Measurements from ENCODE around the gene LCNL1.

Gene LCNL1

DNA sequence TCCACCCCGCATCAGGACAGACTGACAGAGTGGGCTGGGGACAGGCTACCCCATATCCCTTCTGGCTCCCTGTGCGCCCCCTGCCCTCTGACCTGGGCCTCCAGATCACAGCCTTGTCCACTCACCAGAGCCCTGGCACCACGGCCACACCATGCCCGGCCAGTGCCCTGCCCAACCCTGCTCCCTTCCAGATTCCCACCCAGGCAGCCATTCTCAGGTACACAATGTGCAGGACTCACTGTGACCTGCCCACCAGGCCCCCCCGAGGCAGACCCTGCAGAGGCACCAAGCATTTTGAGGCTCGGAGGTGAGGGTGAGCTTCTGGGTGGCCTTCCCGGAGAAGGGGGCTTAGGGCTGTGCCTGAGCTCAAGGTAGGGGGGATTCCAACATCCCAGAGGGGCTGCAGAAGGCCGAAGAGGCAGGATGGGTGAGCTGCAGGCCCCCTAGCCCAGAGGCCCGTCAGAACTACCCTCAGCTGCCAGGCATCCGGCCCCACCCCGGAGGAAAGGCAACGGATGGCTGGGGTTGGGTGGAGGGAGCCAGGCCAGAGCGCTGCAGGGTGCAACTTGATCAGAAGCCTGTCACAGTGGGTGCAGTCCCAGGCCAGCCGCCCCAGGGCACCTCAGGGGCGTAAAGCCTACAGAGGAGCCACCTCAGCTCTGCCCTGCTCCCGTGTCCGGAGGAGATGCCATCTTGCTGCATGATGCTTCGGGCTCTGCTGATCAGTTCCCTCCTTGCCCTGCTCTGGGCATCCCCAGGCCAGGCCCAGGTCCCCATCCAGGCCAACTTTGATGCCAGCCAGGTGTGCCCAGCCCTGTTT is at the start of gene LCNL1:
Gene LCNL1 (plus strand): TSS at position 762 of the 820 bp plus-strand sequence. CDS start 594 bp downstream, outside the sequence.
- Mint-ChIP-seq H3K4me1 (ENCODE audit: low read depth) (peaks cover 4% of the 10 kb centered on the region), H3K9me3 (no peaks in the 10 kb centered on the region), H3K27me3 (peaks cover 77% of the 10 kb centered on the region), H3K4me3 (no peak within 1 kb of the TSS), H3K27ac (no peak within 1 kb of the TSS), H3K36me3 (ENCODE audit: low read depth) (no peaks in the 10 kb centered on the region)
- intact Hi-C loops (cut with micrococcal nuclease), result no loop called here

DNA sequence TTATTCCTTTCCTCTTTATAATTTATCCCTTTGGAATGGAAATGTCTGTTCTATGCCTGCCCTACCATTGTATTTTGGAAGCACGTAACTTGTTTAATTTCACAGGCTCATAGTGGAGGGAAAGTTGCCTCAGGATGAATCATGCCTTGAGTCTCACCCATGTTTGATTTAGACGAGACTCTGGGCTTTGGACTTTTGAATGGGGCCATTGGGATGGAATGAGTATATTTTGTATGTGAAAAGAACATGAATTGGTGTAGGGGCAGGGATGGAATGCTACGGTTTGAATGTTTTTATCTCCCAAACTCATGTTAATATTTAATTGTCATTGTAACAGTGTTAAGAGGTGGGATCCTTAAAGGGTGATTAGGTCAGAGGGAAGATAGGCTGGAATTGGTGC is 48.5 kb upstream of the LCNL1 start:
- no peaks in the 10 kb centered on the region for H3K9me3 Mint-ChIP-seq
- H3K36me3 Mint-ChIP-seq (ENCODE audit: low read depth), result peaks cover 21% of the 10 kb centered on the region
- no peak overlapping the region for H3K4me3 Mint-ChIP-seq
- H3K27me3 Mint-ChIP-seq, result no peaks in the 10 kb centered on the region
- H3K4me1 Mint-ChIP-seq (ENCODE audit: low read depth), result peaks cover 24% of the 10 kb centered on the region
- no peak overlapping the region for H3K27ac Mint-ChIP-seq
- intact Hi-C loops (cut with micrococcal nuclease), result no loop called here

DNA sequence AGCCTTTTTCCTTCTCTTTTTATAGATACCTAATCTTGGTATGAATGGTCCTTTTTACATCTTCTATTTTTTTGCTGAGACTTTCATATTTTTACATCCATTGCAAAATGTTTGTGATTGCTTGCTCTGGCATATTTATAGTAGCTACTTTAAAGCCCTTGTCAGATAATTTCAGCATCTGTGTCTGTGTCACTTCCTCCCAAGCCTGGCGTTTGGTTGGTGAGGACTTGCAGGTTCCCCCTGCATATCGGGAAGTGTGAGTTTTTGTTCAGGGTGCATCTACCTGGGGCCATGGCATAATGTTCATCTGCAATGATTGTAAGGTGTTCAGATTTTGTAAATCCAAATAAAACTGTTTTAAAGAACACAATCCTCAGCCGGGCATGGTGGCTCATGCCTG is 47.1 kb upstream of the LCNL1 start:
- H3K9me3 Mint-ChIP-seq, result no peaks in the 10 kb centered on the region
- H3K4me1 Mint-ChIP-seq (ENCODE audit: low read depth), result peaks cover 30% of the 10 kb centered on the region
- H3K4me3 Mint-ChIP-seq, result no peak overlapping the region
- no peaks in the 10 kb centered on the region for H3K27me3 Mint-ChIP-seq
- intact Hi-C loops (cut with micrococcal nuclease), result no loop called here
- H3K27ac Mint-ChIP-seq, result no peak overlapping the region
- peaks cover 27% of the 10 kb centered on the region for H3K36me3 Mint-ChIP-seq (ENCODE audit: low read depth)

DNA sequence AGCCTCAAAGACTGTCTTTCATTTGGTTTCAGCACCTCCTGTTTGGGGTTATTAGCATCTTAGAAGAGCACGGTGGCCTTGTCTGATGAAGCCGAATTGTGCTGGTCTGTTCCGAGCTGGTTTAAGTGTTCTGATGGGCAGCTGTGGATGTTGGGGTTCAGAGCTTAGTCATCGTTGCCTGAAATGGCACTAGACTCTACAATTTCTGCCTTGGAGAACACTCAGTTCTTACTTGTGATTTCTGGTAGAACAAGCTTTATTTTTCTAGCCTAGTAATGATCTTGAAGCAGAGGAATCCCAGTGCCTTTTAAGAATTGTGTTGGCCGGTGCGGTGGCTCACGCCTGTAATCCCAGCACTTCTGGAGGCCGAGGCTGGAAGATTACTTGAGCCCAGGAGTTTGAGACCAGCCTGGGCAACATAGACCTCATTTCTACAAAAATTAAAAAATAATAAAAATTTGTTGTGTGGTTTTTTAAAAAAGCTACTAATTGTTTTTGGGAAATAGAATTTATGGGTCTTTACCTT is 46.1 kb upstream of the LCNL1 start:
- Mint-ChIP-seq H3K4me3 (no peak overlapping the region), H3K4me1 (ENCODE audit: low read depth) (peaks cover 30% of the 10 kb centered on the region), H3K36me3 (ENCODE audit: low read depth) (peaks cover 38% of the 10 kb centered on the region), H3K27me3 (no peaks in the 10 kb centered on the region), H3K27ac (no peak overlapping the region), H3K9me3 (no peaks in the 10 kb centered on the region)
- intact Hi-C loops (cut with micrococcal nuclease), result no loop called here

DNA sequence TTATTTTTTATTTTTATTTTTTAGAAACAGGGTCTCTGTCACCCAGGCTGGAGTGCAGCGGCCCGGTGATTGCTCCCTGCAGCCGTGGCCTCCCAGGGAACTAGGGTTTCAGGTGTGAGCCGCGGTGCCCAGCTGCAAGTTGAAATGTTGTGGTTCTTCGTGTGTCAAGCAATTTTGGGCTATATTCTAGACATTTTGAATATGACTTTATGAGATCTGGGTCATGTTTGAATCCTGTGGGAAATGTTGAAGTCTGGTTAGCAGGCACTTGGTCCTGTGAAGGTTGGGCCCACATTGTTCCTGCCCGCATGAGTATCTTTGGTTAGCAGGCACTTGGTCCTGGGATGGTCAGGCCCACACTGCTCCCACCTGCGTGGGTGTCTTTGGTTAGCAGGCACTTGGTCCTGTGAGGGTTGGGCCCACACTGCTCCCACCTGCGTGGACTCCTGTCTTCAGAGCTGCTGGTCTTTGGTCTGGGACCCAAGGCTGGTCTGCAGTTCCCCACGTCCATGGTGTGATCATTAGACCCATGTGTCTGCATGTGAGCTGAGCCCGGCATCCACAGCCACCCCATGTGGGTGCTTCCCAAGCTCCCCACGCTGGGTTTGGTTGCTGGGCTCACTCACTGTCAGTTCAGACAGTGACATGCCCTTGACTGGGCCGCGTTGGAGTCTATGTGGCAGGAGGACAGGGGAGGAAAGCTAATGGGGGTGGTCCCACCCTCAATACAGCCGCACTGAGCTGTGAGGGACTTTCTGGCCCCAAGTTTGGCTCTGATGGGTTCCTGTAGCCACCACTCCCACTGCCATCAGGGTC is 45.4 kb upstream of the LCNL1 start:
- intact Hi-C loops (cut with micrococcal nuclease), result no loop called here
- Mint-ChIP-seq H3K4me3 (no peak overlapping the region), H3K27me3 (no peaks in the 10 kb centered on the region), H3K9me3 (no peaks in the 10 kb centered on the region), H3K4me1 (ENCODE audit: low read depth) (peaks cover 30% of the 10 kb centered on the region), H3K27ac (no peak overlapping the region), H3K36me3 (ENCODE audit: low read depth) (peaks cover 44% of the 10 kb centered on the region)

DNA sequence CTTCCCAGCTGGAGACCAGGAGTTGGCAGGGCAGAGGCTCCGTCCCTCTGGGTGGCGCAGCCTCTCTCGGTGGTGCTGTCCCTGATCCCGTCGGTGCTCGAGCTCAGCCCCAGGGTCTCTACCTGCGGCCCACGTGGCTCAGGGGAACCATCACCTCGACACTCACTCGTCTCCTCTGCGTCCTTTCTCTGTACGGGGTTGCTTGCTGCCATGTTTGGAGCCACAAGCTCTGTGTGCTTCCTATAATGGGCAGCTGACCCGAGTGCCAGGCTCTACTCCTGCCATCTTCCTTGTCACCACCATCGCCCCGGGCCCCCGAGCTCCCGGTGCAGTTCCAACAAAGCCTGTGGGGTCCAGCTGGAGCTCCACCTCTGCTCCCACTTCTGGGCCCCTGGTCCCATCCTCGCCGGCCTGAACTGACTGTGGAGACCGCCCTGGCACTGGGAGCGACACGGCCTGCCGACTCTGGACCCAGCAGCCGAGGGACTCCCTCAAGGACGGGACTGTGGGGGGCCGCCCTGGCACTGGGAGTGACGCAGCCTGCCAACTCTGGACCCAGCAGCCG is 43.3 kb upstream of the LCNL1 start:
- Mint-ChIP-seq H3K4me3 (no peak overlapping the region), H3K27ac (no peak overlapping the region), H3K9me3 (no peaks in the 10 kb centered on the region), H3K27me3 (no peaks in the 10 kb centered on the region), H3K4me1 (ENCODE audit: low read depth) (peaks cover 29% of the 10 kb centered on the region), H3K36me3 (ENCODE audit: low read depth) (peaks cover 64% of the 10 kb centered on the region)
- intact Hi-C loops (cut with micrococcal nuclease), result no loop called here

DNA sequence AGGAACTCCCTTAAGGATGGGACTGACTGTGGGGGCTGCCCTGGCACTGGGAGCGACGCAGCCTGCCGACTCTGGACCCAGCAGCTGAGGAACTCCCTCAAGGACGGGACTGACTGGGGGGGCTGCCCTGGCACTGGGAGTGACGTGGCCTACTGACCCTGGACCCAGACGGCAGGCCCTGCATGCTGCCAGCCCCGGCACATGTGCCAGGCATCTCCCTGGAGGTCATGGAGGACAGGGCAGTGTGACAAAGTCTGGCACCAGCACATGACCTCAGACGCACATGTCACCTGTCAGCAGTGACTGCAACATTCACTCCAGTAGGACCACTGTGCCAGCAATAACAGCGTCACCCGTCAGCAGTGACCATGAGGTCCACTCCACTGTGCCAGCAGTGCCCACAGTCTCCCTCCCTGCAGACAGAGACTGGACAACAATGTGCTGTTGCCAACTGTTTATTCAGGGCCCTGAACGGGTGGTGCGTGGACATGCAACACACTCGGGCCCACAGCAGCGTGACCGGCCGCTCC is 42.7 kb upstream of the LCNL1 start:
- peaks cover 64% of the 10 kb centered on the region for H3K36me3 Mint-ChIP-seq (ENCODE audit: low read depth)
- intact Hi-C loops (cut with micrococcal nuclease), result loop anchor here (10.0 kb wide), 1 partner anchor 55 kb away; the partner anchor contains the start of genes CLIC3 and PAXX
- no peaks in the 10 kb centered on the region for H3K9me3 Mint-ChIP-seq
- no peaks in the 10 kb centered on the region for H3K27me3 Mint-ChIP-seq
- H3K27ac Mint-ChIP-seq, result no peak overlapping the region
- peaks cover 34% of the 10 kb centered on the region for H3K4me1 Mint-ChIP-seq (ENCODE audit: low read depth)
- H3K4me3 Mint-ChIP-seq, result no peak overlapping the region

DNA sequence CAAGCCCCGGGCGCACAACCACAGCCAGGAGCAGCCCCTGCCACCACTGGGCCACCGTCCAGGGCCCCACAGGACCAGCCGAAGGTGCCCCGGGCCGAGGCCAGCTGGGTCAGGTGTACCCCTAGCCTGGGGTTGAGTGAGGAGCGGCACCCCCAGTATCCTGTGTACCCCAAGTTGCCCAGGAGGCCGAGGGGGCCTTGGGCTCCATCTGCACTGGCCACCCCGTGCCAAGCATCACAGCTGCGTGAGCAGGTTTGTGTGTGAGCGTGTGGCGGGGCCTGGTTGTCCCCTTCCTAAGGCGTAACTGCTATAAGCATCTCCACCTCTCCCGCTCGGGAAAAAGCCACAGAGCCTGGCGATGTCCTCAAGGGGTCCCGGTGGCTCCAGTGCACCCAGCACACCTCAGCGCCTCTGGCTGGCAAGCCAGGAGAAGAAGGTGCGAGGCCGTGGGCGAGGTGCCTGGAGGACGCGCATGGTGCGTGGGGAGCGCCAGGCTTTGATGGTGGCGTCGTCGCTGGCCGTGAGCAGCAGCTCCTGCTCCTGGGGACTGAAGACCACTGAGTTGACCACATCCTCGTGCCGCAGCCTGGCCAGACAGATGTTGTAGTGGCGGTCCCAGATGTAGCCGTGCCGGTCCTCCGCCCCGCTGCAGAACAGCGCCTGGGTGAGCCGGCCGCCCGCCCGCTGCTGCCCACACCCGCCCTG is 42.1 kb upstream of the LCNL1 start:
- Mint-ChIP-seq H3K4me3 (no peak overlapping the region), H3K27ac (no peak overlapping the region), H3K27me3 (no peaks in the 10 kb centered on the region), H3K9me3 (no peaks in the 10 kb centered on the region), H3K36me3 (ENCODE audit: low read depth) (peaks cover 64% of the 10 kb centered on the region), H3K4me1 (ENCODE audit: low read depth) (peaks cover 36% of the 10 kb centered on the region)
- intact Hi-C loops (cut with micrococcal nuclease), result loop anchor here (10.0 kb wide), 1 partner anchor 54 kb away; the partner anchor contains the start of genes CLIC3 and PAXX

DNA sequence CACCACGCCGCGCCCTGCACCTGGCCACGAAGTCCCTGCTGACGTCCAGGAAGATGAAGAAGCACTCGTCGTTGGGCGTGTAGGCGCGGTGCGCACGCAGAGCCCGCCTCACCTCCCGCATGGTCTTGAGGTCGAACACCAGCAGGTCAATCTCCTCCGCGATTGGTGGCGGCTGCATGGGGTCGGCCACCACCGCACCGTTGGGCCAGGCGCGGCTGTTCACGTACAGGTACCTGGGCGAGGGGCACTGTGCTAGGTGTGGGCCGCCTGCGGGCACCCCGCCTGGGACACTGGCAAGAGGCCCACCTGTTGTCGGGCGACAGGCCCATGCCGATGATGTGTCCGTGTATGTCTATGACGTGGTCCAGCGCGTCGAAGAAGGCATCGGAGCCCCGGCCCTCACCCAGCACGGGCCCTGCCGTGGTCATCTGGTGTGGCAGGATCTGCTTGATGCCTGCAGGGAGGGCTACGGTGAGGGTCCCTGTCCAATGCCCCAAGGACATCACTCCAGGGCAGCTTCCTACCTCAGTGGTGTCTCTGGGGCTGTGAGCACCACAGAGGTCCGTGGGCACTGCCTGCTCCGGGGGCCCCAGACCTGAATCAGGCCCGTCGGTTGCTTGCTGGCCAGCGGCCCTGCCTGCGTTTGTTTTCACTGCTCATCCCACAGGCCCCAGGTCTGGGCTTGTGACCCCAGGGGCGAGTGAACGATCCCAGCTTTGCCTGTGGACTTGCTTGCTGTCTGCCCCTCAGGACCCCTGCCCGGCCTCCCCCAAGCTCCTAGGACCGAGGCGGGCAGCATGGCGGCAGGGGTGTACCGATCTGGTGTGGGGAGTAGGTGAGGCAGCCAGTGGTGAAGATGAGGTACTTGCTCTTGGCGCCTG is 41.3 kb upstream of the LCNL1 start:
- no peak overlapping the region for H3K27ac Mint-ChIP-seq
- no peak overlapping the region for H3K4me3 Mint-ChIP-seq
- H3K27me3 Mint-ChIP-seq, result no peaks in the 10 kb centered on the region
- peaks cover 64% of the 10 kb centered on the region for H3K36me3 Mint-ChIP-seq (ENCODE audit: low read depth)
- H3K9me3 Mint-ChIP-seq, result no peaks in the 10 kb centered on the region
- H3K4me1 Mint-ChIP-seq (ENCODE audit: low read depth), result peaks cover 37% of the 10 kb centered on the region
- intact Hi-C loops (cut with micrococcal nuclease), result loop anchor here (10.0 kb wide), 1 partner anchor 53 kb away; the partner anchor contains the start of genes CLIC3 and PAXX

DNA sequence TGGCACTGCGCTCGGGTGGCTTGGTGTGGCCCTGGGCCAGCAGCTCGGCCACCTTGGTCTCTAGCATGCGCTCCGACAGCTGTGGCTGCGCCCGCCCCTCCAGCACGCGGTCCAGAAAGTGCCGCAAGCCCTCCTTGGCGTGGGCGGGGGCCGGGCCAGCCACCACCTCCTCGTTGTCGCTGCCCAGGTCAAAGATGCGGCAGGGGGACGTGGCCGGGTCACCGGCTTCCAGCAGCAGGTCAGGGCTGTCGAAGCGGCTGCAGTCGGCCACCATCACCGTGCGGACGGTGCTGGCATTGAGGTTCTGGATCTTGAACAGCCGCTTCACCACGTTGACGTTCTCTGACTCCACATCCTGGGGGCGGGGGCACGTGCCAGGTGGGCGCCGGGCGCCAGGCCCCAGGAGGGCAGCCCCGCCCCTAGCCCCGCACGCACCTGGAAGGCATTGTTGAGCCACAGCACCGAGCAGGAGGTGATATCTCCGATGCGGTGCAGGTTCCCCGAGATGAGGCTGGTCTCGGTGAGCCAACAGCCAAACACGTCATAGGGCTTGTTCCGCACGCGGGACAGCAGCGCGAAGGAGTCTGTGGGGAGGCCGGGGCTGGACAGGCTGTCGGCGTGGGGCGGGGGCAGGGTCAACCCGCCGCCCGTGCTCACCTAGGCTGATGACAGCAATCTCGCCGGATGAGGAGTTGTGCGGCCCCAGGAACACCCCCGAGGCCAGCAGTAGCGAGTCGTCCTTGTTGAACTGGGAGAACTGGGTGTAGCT is 40.5 kb upstream of the LCNL1 start:
- H3K27ac Mint-ChIP-seq, result peak overlapping the region; percentile 69
- no peaks in the 10 kb centered on the region for H3K27me3 Mint-ChIP-seq
- intact Hi-C loops (cut with micrococcal nuclease), result loop anchor here (10.0 kb wide), 1 partner anchor 53 kb away; the partner anchor contains the start of genes CLIC3 and PAXX
- H3K36me3 Mint-ChIP-seq (ENCODE audit: low read depth), result peaks cover 63% of the 10 kb centered on the region
- peaks cover 43% of the 10 kb centered on the region for H3K4me1 Mint-ChIP-seq (ENCODE audit: low read depth)
- H3K9me3 Mint-ChIP-seq, result no peaks in the 10 kb centered on the region
- peak overlapping the region; percentile 55 for H3K4me3 Mint-ChIP-seq

DNA sequence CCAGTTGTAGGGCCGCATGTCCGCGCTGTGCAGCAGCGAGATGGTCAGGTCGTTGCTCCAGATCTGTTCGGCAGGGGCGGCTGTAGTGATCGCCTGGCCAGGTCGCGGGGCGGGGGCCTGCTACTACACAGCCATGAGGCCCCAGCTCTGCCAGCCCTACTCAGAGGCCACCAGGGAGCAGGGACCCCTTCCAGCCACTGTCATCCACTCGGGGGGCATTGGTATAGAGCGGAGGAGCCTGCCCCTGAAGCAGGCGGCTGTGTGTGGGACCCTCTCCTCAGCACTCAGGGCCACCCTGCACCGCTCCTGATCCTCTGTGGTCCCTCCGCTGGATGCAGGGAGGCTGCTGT is 39.9 kb upstream of the LCNL1 start:
- Mint-ChIP-seq H3K36me3 (ENCODE audit: low read depth) (peaks cover 58% of the 10 kb centered on the region), H3K4me1 (ENCODE audit: low read depth) (peaks cover 49% of the 10 kb centered on the region), H3K27ac (peak overlapping the region; percentile 69), H3K27me3 (no peaks in the 10 kb centered on the region), H3K4me3 (peak overlapping the region; percentile 77), H3K9me3 (no peaks in the 10 kb centered on the region)
- intact Hi-C loops (cut with micrococcal nuclease), result loop anchor here (10.0 kb wide), 1 partner anchor 52 kb away; the partner anchor contains the start of genes CLIC3 and PAXX
